Caco-2 (cell line): Measurements from ENCODE around the gene TTK. TPM values are rescaled to one million over a fixed set of nuclear protein-coding genes. Genes with fewer than 3 reads are reported as not detected.

Experiments
- BruUV-seq: library from RNA; stranded (reverse); fragments of 400-500 nt; replicated peaks from 2 replicates; lab custom pipeline; 2021; lab: Mats Ljungman, UMichigan
- CTCF ChIA-PET: fragments of 300-600 bp; sonication (Branson Sonifier 250); formaldehyde crosslinking; loops from one replicate; lab custom pipeline; 2022; ENCODE audit warnings: antibody characterized with exemption; lab: Charles Lee
- POLR2A ChIA-PET: fragments of 300-600 bp; sonication (Branson Sonifier 250); formaldehyde crosslinking; loops from one replicate; lab custom pipeline; 2022; ENCODE audit warnings: antibody characterized with exemption; lab: Charles Lee
- DNase-seq, 2 experiments: peaks; one replicate each; pipeline versions ENCODE4 v3.0.0 to v3.0.0-alpha.2; 2020 to 2022
- H3K27me3 ChIP-seq: replicated peaks from 2 replicates; pipeline ENCODE4 v1.6.0; 2011; ENCODE audit warnings: low read length; ENCODE audit not compliant: control insufficient read depth, insufficient read depth
- H3K36me3 ChIP-seq: 2 replicates; pipeline ENCODE4 v1.5.1; 2011; ENCODE audit warnings: low read length; ENCODE audit not compliant: control insufficient read depth, insufficient read depth
- H3K4me1 ChIP-seq: fragments of 250-450 bp; sonication (Bioruptor Pico); 2 replicates; pipeline ENCODE4 v1.5.1; 2020; ENCODE audit warnings: mild to moderate bottlenecking
- H3K4me3 ChIP-seq: 2 replicates; pipeline ENCODE4 v1.5.1; 2011; ENCODE audit warnings: low read depth, mild to moderate bottlenecking, control low read depth, low read length
- H3K9me3 ChIP-seq: fragments of 250-450 bp; sonication (Bioruptor Pico); 2 replicates; pipeline ENCODE4 v1.5.1; 2020; ENCODE audit warnings: mild to moderate bottlenecking, moderate library complexity
- H3K27ac Mint-ChIP-seq: one replicate; pipeline ENCODE4 v1.8.0; 2022; ENCODE audit warnings: mixed read lengths; ENCODE audit not compliant: unreplicated experiment
- H3K27me3 Mint-ChIP-seq: one replicate; pipeline ENCODE4 v1.8.0; 2022; ENCODE audit warnings: mixed read lengths; ENCODE audit not compliant: insufficient read depth, unreplicated experiment
- H3K36me3 Mint-ChIP-seq: one replicate; pipeline ENCODE4 v1.8.0; 2022; ENCODE audit warnings: mild to moderate bottlenecking, mixed read lengths; ENCODE audit not compliant: insufficient read depth, unreplicated experiment
- H3K4me1 Mint-ChIP-seq: one replicate; pipeline ENCODE4 v1.8.0; 2022; ENCODE audit warnings: low read depth, mixed read lengths; ENCODE audit not compliant: unreplicated experiment
- H3K4me3 Mint-ChIP-seq: one replicate; pipeline ENCODE4 v1.8.0; 2022; ENCODE audit warnings: mild to moderate bottlenecking, moderate library complexity, mixed read lengths; ENCODE audit not compliant: unreplicated experiment
- H3K9me3 Mint-ChIP-seq: one replicate; pipeline ENCODE4 v1.8.0; 2022; ENCODE audit warnings: mixed read lengths; ENCODE audit not compliant: unreplicated experiment
- intact Hi-C: fragments of 100-400 bp; cut with micrococcal nuclease; formaldehyde crosslinking; loops from one replicate; pipeline ENCODE4 v1.10.0; 2022; ENCODE audit not compliant: unreplicated experiment
- total RNA-seq: library from RNA; stranded (reverse); gene quantifications from 2 replicates; pipeline ENCODE4 v1.2.3, GENCODE V29; 2022
- TF ChIP-seq, protein P1 (sequence below), 2 experiments: fragments of 200-600 bp in 1 of 2; IDR thresholded peaks; 1 replicate in 1 of 2; 2 replicates in 1 of 2; pipeline versions ENCODE4 v1.5.1 to v1.8.0; 2011 to 2022; ENCODE audit warnings: antibody characterized with exemption in 1 of 2, control low read depth in 1 of 2, inconsistent platforms in 1 of 2, low read depth in 1 of 2, low read length in 1 of 2, mild to moderate bottlenecking in 1 of 2, moderate library complexity in 1 of 2; ENCODE audit not compliant: insufficient read depth in 1 of 2, severe bottlenecking in 1 of 2, unreplicated experiment in 1 of 2

The TTK gene
- total RNA-seq, 1 experiment from 2014 or later: 40.0 TPM

DNA sequence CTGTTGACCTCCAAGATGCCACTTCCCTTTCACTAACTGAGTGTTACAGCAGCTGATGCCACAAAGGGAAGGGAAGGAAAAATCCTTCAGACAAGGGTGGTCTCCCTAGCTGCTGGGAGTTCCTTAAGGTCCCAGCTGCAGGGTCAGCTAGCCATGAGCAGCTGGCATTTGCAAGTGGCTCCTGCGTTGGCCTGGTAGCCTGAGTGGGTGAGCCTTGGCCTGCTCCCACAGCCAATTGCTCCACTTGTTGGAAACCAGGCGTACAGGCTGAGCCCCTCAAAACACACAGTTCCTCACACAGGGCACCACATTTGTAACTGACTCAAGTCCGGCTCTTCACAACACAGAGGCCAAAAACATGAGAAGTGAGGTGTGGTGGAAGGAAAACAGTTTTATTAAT, 16.7 kb downstream of the TTK start:
- Histone ChIP-seq H3K27me3 (no peaks in the 10 kb centered on the region), H3K9me3 (no peaks in the 10 kb centered on the region), H3K36me3 (no peaks in the 10 kb centered on the region), H3K4me3 (no peak overlapping the region), H3K4me1 (peaks cover 17% of the 10 kb centered on the region)
- H3K4me1 Mint-ChIP-seq: peaks cover 7% of the 10 kb centered on the region
- no peaks in the 10 kb centered on the region for H3K9me3 Mint-ChIP-seq
- TF ChIP-seq, protein P1, sequence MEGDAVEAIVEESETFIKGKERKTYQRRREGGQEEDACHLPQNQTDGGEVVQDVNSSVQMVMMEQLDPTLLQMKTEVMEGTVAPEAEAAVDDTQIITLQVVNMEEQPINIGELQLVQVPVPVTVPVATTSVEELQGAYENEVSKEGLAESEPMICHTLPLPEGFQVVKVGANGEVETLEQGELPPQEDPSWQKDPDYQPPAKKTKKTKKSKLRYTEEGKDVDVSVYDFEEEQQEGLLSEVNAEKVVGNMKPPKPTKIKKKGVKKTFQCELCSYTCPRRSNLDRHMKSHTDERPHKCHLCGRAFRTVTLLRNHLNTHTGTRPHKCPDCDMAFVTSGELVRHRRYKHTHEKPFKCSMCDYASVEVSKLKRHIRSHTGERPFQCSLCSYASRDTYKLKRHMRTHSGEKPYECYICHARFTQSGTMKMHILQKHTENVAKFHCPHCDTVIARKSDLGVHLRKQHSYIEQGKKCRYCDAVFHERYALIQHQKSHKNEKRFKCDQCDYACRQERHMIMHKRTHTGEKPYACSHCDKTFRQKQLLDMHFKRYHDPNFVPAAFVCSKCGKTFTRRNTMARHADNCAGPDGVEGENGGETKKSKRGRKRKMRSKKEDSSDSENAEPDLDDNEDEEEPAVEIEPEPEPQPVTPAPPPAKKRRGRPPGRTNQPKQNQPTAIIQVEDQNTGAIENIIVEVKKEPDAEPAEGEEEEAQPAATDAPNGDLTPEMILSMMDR (IDR thresholded peaks at IDR 0.05; ENCODE audit: insufficient read depth in 1 of 2, low read depth in 1 of 2, low read length in 1 of 2, severe bottlenecking in 1 of 2, unreplicated experiment in 1 of 2): no peak
- H3K4me3 Mint-ChIP-seq: no peak overlapping the region
- no peak overlapping the region for H3K27ac Mint-ChIP-seq
- CTCF ChIA-PET: no interaction called here
- no TSS peak for BruUV-seq
- peaks cover 41% of the 10 kb centered on the region for H3K36me3 Mint-ChIP-seq
- POLR2A ChIA-PET: interaction anchor here (2.1 kb wide), 1 partner anchor 17 kb away, joined by 6 read pairs; the partner anchor contains the start of gene TTK
- intact Hi-C loops: no loop called here
- no peak for DNase-seq
- H3K27me3 Mint-ChIP-seq: no peaks in the 10 kb centered on the region

DNA sequence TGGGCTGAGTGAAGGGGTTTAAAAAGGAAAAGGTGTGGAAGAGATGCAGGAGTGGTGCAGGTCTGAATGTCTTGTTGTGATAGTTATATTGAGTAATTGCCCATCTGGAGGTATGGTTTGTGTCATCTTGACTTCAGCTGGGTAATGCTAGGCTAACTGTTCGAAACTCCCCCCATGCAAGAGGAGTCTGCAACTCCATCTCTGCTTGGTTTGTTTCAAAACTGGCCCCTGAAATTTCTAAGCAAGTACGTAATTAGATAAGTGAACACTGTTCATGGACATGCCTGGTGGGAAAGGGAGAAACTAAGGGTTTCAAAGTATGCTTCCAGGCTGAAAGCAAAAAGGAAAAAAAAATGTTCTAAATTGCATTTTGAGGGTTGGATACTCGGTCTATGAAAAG, 17.1 kb downstream of the TTK start:
- POLR2A ChIA-PET: interaction anchor here (2.1 kb wide), 1 partner anchor 17 kb away, joined by 6 read pairs; the partner anchor contains the start of gene TTK
- CTCF ChIA-PET: no interaction called here
- intact Hi-C loops: no loop called here
- BruUV-seq: no TSS peak
- no peaks in the 10 kb centered on the region for H3K9me3 Mint-ChIP-seq
- Histone ChIP-seq H3K9me3 (no peaks in the 10 kb centered on the region), H3K27me3 (no peaks in the 10 kb centered on the region), H3K36me3 (no peaks in the 10 kb centered on the region; the same call in 1 of the 2 replicates), H3K4me1 (peaks cover 17% of the 10 kb centered on the region), H3K4me3 (no peak overlapping the region)
- no peaks in the 10 kb centered on the region for H3K27me3 Mint-ChIP-seq
- peaks cover 44% of the 10 kb centered on the region for H3K36me3 Mint-ChIP-seq
- no peak for DNase-seq
- no peak overlapping the region for H3K4me3 Mint-ChIP-seq
- TF ChIP-seq, protein P1 (IDR thresholded peaks at IDR 0.05; ENCODE audit: insufficient read depth in 1 of 2, low read depth in 1 of 2, low read length in 1 of 2, severe bottlenecking in 1 of 2, unreplicated experiment in 1 of 2): no peak
- H3K27ac Mint-ChIP-seq: no peak overlapping the region
- H3K4me1 Mint-ChIP-seq: peaks cover 9% of the 10 kb centered on the region

DNA sequence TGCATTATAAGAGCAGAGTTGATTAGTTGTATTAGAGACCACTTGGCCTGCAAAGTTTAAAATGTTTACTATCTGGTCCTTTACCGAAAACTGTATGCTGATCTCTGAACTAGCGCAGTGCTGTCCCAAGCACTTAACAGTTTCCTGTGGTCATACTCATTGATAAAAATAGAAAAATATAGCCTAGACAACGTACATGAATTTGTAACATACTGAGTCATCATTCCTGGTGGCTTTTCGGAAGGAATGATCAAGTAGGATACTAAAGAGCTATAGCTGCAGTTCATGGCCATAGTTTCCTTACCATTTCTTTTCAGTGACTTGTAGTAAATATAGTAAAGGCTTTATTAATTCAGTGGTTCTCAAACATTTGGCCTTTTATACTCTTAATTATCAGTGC, 18.4 kb downstream of the TTK start:
- Mint-ChIP-seq H3K36me3 (peaks cover 40% of the 10 kb centered on the region), H3K4me3 (no peak overlapping the region), H3K27ac (no peak overlapping the region), H3K4me1 (peaks cover 13% of the 10 kb centered on the region), H3K27me3 (no peaks in the 10 kb centered on the region), H3K9me3 (no peaks in the 10 kb centered on the region)
- ChIA-PET CTCF (no interaction called here), POLR2A (interaction anchor here (0.6 kb wide), 1 partner anchor 66 kb away, joined by 3 read pairs; no protein-coding TSS in a partner anchor)
- Histone ChIP-seq H3K36me3 (no peaks in the 10 kb centered on the region; the same call in 1 of the 2 replicates), H3K27me3 (no peaks in the 10 kb centered on the region), H3K9me3 (no peaks in the 10 kb centered on the region), H3K4me1 (peaks cover 17% of the 10 kb centered on the region), H3K4me3 (no peak overlapping the region)
- no TSS peak for BruUV-seq
- TF ChIP-seq, protein P1 (IDR thresholded peaks at IDR 0.05; ENCODE audit: insufficient read depth in 1 of 2, low read depth in 1 of 2, low read length in 1 of 2, severe bottlenecking in 1 of 2, unreplicated experiment in 1 of 2): no peak
- no peak for DNase-seq
- intact Hi-C loops: no loop called here
